Mononuclear cell (primary cell): ENCODE measurements around the gene CCDC142. TPM values are rescaled to one million over a fixed set of nuclear protein-coding genes. Genes with fewer than 3 reads are reported as not detected.
A peak's percentile ranks its signal among the peaks of the same experiment; 100 is the strongest.
"Not testable (repeated sequence)": the region's sequence is repeated elsewhere in the genome, so short reads cannot be mapped to it uniquely, and the experiment has no call there.

Source experiments
- H3K27me3 ChIP-seq: 2 replicates; pipeline ENCODE4 v1.6.0; 2011; ENCODE audit warnings: low read length, control low read depth; ENCODE audit not compliant: insufficient read depth
- H3K4me1 ChIP-seq: 2 replicates; pipeline ENCODE4 v1.5.1; 2011; ENCODE audit warnings: mild to moderate bottlenecking, low read length, control low read depth; ENCODE audit not compliant: insufficient read depth
- H3K4me3 ChIP-seq: 2 replicates; pipeline ENCODE4 v1.5.1; 2011; ENCODE audit warnings: mild to moderate bottlenecking, low read length, moderate library complexity
- H3K9me3 ChIP-seq: 2 replicates; pipeline ENCODE4 v1.5.1; 2011; ENCODE audit warnings: low read depth, mild to moderate bottlenecking, control low read depth, low read length
- total RNA-seq: library from RNA; depleted of rRNA; stranded (reverse); fragments of >200 nt; gene quantifications from one replicate; pipeline ENCODE4 v1.2.3, GENCODE V29; 2012

CCDC142 gene
- total RNA-seq, 1 donor, result 8.3 TPM

DNA sequence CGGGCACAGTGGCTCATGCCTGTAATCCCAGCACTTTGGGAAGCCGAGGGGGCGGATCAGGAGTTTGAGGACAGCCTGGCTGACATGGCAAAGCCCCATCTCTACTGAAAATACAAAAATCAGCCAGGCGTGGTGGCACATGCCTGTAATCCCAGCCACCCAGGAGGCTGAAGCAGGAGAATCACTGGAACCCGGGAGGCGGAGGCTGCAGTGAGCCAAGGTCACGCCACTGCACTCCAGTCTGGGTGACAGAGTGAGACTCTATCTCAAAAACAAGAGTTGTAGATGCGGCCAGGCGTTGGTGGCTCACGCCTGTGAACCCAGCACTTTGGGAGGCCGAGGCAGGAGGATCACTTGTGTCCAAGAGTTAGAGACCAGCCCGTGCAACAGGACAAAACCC, 12.1 kb downstream of the CCDC142 start:
- H3K27me3 ChIP-seq, H3K9me3 ChIP-seq, H3K4me3 ChIP-seq: not testable (repeated sequence)
- H3K4me1 ChIP-seq, result peaks cover 29% of the 10 kb centered on the region

DNA sequence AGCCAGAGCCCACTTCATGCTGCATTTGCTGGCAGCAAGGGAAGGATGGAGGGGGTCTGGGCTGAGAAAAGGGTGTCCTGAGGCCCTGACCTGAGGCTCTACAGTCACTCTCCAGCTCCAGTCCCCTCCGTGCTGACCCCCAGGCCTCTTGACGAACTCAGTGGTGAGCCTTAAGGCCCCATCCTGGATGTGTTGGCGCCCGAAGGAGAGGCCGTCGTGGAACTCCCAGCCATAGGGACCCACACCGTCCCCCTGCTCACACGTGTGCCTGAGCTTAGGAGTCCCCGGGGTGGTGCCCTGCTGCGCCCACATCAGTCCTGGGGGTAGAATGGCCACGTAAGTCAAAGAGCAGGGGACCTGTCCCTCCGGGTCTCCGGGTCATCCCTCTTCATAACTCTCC, 18.4 kb downstream of the CCDC142 start:
- Histone ChIP-seq H3K9me3 (no peaks in the 10 kb centered on the region), H3K4me1 (peaks cover 20% of the 10 kb centered on the region), H3K27me3 (no peaks in the 10 kb centered on the region), H3K4me3 (peak overlapping the region; percentile 71)

DNA sequence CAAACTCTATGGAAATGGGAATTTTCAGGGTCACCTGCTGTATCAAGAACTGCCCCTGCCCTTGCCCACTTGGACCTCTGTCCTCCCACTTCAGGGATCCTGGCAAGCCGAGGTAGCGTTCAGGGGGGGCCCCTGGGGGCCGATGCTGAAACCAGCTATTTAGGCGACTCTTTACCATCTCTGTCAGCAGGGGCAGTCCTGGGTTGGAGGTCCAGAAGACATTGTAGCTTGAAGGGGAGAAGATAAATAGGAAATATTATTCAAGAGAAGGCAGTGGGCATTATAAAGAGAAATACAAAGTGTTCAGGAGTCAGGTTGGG, 20.1 kb downstream of the CCDC142 start:
- Histone ChIP-seq H3K4me3 (no peak overlapping the region), H3K27me3 (no peaks in the 10 kb centered on the region), H3K4me1 (peaks cover 29% of the 10 kb centered on the region), H3K9me3 (no peaks in the 10 kb centered on the region)

DNA sequence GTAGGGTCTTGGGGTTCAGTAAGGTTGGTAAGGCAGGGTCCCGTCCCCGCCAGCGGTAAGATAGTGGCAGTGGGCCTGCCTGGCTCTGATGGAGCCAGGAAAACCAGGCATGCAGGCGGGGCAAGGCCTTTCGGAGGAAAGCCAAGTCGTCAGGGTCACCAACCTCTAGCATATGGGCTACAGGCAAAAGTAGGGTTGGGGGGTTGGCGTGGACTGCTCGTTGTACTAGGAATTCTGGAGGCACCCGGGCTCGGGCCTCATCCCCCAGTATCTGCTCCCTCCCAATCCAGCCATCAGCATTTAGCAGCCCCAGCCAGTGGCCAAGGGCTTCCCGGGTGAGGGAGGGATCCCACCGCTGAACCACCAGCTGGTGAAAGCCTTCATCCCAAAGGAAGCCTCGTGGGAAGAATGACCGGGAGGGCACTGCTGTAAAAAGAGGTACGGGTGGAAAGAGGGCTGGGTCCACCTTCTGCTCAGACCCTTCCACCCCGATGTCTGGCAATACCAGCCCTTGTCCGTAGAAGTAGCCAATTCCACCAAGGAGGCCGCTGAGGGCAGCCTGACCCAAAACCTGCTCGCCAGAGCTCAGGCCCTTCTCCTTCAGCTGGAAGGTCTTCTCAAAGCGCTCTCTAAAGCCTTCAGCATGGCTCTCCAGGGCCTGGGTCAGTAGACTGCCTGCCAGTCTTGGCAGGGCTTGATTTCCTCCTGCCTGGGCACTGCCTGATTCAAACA, 20.6 kb downstream of the CCDC142 start:
- Histone ChIP-seq H3K27me3 (no peaks in the 10 kb centered on the region), H3K4me1 (peaks cover 29% of the 10 kb centered on the region), H3K9me3 (no peaks in the 10 kb centered on the region), H3K4me3 (no peak overlapping the region)

DNA sequence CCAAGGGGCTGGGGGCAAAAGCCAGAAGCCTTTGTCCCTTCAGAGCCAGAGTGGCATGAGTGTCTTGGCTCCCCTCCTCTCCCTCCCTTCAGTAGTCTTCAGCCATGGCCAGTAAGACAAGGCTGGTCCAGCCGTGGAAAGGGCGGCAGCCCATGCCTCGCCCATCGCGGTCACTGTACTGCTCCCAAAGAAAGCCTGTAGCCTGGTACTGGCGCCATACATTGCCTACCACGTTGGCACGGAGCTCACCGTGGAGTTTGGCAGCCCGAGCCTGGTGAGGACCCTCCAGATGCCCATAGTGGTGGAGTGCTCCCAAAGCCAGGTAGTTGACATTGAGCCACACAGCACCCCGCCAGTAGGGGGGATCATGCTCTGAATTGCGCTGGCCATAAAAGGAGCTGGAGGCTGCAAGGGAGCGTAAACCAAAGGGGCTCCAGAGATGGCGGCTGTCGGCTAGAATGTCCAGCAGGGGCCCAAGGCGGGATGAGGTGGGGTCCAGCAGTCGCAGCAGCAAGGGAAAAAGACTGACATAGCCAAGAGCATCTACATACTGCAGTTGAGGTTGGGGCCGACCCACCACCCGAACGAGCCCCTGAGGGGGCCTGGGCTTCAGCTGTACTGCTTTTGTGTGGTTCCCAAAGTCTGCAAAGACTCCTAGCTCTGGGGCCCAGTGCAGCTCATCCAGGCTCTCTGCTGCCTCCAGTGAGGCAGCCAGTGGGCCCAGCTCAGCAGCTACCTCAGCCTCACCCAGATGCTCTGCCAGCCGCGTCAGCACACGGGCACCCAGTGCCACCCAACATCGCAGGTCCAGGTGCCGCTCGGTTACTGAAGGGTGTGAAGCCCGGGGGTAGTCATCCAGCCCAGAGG, 21.4 kb downstream of the CCDC142 start:
- Histone ChIP-seq H3K27me3 (no peaks in the 10 kb centered on the region), H3K9me3 (no peaks in the 10 kb centered on the region), H3K4me3 (no peak overlapping the region)

DNA sequence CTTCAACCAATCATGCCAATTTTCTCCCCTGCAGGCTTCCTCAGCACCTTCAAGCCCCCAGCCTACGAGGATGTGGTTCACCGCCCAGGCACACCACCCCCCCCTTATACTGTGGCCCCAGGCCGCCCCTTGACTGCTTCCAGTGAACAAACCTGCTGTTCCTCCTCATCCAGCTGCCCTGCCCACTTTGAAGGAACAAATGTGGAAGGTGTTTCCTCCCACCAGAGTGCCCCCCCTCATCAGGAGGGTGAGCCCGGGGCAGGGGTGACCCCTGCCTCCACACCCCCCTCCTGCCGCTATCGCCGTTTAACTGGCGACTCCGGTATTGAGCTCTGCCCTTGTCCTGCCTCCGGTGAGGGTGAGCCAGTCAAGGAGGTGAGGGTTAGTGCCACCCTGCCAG, 22.6 kb downstream of the CCDC142 start:
- H3K4me3 ChIP-seq, H3K27me3 ChIP-seq, H3K9me3 ChIP-seq: not testable (repeated sequence)
- H3K4me1 ChIP-seq, result peaks cover 43% of the 10 kb centered on the region

More for the DNA sequence above, 21.4 kb downstream of the CCDC142 start:
- peaks cover 37% of the 10 kb centered on the region for H3K4me1 ChIP-seq

DNA sequence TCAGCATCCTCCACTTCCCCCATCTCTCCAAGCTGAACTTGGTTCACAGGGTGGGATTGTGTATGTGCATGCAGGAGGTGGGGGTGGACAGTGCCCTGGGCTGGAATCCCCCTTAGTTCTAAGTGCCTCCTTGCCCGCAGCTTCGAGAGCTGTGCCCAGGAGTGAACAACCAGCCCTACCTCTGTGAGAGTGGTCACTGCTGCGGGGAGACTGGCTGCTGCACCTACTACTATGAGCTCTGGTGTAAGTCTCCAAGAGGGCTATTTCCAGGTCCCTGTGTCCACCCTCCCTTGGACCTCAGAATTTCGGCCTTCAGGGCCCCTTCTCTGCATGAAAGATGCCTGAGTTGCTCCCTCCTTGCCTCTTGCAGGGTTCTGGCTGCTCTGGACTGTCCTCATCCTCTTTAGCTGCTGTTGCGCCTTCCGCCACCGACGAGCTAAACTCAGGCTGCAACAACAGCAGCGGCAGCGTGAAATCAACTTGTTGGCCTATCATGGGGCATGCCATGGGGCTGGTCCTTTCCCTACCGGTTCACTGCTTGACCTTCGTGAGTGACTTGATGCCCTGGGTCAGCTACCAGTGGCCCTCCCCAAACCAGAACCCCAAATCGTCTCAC, 23.2 kb downstream of the CCDC142 start:
- H3K4me3 ChIP-seq, result not testable (repeated sequence)

DNA sequence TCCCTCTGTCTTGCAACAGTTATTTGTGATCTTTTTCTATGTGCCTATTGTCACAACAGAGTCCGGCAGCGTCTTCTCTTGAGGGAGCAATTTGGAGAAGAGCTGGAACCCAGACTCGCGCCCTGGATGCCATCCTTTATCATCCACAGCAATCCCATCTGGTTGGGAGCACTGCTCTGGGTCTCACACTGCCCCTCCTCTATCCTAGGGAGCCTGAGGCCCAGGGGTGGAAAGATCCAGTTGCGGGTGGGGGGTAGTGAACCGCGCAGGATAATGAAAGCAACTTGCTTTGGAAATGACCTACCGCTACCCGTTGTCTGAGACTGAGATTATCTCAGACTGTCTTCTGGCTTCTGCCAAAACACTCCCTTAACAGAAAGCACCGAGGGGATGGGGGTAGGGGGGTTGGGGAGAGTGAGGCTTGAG, 23.8 kb downstream of the CCDC142 start:
- peak overlapping the region; percentile 75 for H3K4me3 ChIP-seq
- no peaks in the 10 kb centered on the region for H3K9me3 ChIP-seq
- peaks cover 42% of the 10 kb centered on the region for H3K4me1 ChIP-seq
- no peaks in the 10 kb centered on the region for H3K27me3 ChIP-seq

More for the DNA sequence above, 23.2 kb downstream of the CCDC142 start:
- not testable (repeated sequence) for H3K27me3 ChIP-seq, H3K9me3 ChIP-seq
- H3K4me1 ChIP-seq, result peaks cover 44% of the 10 kb centered on the region

DNA sequence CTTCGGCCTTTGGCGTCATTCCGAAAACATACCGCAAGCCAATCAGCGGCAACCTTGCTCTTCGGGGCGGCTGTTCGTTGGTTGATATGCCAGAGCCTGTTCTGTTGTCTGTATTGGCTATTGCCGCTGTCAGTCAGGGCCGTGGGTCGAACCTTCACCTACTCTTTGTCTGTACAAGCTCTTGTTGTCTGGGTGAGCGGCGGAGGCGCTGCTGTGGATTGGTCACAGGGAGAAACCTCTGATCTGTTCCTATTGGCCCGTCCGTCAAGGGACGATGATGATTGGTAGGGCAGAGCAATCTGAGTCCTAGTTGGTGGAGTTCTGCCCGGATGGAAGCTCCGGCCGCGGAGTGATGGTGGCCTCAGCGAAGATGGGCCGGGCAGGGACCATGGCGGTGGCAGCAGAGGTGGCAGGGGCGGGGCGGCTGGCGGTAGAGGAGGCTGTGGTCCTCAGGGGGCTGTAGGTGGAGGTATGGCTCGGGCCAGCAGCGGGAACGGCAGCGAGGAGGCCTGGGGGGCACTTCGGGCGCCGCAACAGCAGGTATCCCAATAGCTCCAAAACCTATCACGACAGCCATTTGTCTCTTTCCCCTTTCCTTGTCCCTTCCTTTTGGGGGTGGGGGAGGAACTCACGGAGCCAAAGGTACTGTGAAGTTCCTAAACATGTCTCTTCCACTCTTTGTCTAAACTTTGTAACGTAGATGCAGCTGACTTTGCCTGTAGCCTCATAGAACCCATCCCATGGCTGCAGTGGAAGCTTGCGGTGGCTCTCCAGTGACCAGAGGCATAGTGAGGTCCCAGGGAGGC, 24.5 kb downstream of the CCDC142 start, which contains the start of gene WBP1:
TSS of gene WBP1 (plus strand) at position 307 of the 806 bp plus-strand sequence. CDS start at position 472, 165 bp downstream.
- Histone ChIP-seq H3K27me3 (no peaks in the 10 kb centered on the region), H3K9me3 (no peaks in the 10 kb centered on the region), H3K4me3 (peak within 1 kb of the TSS; percentile 75), H3K4me1 (peaks cover 41% of the 10 kb centered on the region)

DNA sequence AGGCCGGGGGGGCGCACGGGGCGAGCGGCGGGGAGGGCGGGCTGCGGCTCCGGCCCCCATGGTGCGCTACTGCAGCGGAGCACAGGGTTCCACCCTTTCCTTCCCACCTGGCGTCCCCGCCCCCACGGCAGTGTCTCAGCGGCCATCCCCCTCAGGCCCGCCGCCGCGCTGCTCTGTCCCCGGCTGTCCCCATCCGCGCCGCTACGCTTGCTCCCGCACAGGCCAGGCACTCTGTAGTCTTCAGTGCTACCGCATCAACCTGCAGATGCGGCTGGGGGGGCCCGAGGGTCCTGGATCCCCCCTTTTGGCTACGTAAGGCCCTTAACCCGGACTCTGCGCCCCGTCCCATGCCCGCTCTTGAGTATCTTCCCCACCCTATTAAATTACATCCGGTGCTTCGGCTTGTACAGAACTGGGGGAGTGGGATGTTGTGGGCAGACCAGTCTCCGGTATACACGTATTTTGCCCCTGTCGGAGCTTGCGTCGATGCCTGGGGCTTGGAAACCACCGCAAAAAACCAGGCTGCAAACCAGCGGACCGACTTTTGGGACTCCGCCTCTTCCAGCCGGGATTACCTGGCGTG, 25.2 kb downstream of the CCDC142 start:
- Histone ChIP-seq H3K27me3 (no peaks in the 10 kb centered on the region), H3K4me3 (peak overlapping the region; percentile 75), H3K4me1 (peaks cover 48% of the 10 kb centered on the region), H3K9me3 (no peaks in the 10 kb centered on the region)

DNA sequence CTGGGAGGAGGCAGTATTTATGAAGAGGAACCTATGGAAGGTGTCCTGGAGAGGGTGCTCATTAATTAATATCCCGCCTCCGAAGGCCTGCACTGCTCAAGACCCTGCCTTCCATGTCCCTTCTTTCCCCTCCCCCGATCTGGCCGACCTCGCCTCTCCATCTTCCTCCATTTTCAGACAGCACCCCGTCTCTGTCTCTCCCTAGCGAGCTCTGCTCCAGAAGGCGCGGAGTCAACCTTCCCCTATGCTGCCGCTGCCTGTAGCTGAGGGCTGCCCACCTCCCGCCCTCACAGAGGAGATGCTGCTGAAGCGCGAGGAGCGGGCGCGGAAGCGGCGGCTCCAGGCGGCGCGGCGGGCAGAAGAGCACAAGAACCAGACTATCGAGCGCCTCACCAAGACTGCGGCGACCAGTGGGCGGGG, 25.7 kb downstream of the CCDC142 start:
- no peaks in the 10 kb centered on the region for H3K27me3 ChIP-seq
- H3K9me3 ChIP-seq, result no peaks in the 10 kb centered on the region
- peak overlapping the region; percentile 75 for H3K4me3 ChIP-seq
- H3K4me1 ChIP-seq, result peaks cover 52% of the 10 kb centered on the region

DNA sequence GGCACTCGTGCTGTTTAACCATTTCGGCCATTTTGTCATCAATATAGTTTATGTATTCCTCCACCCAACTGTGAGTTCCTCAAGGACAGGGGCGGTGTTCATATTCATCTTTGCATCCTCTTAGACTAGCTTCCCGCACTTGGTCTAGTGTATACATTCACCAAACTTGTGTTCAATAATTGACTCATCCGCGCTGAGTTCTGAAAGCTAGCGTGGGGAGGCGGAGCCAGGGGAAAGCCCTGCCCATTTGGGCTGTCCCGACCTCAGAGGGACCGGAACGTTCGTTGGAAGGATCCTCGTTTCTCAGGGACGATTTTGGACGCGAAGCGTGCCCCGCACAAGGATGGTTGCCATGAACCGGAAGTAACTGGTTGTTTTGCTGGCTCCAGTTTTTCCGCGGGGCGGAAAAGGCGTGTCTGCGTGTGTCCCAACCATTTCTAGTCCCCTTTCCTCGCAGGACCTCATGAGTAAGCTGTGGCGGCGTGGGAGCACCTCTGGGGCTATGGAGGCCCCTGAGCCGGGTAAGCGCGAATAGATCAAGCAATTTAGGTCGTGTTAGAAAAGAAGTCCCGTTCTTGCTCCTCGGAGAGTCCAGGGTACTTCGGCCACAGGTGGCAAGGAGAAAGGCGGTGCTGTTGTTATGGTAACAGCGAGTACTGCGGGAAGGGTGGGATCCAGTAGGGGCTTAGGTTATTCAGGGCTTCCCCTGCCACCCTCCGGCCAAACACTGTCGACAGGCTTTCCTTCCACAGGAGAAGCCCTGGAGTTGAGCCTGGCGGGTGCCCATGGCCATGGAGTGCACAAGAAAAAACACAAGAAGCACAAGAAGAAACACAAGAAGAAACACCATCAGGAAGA, 27.9 kb downstream of the CCDC142 start, which contains the start of gene INO80B:
TSS of gene INO80B (plus strand) at position 434 of the 858 bp plus-strand sequence. CDS start at position 464, 30 bp downstream.
- H3K4me1 ChIP-seq, result peaks cover 54% of the 10 kb centered on the region

DNA sequence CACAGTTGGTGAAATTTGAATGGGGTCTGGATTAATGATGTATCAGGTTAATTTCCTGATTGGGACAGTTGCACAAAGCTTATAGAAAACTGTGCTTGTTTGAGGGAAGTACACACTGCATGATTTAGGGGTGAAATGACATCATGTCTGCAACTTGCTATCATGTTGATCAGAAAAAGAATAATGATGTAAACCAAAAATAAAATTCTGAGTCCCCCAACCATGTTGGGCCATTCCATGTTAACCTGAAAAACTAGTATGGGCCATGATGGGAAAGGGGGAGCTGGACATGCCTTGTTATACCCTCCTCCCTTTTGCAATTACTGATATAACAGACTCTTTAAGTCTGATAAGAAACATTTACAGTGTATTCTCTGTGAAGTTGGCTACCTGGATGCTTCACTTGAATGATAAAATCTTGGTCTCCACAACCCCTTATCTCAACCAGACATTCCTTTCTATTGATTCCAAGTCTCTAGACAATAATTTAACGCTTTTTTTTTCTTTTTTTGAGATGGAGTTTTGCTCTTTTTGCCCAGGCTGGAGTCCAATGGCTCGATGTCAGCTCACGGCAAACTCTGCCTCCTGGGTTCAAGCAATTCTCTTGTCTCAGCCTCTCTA, 32.1 kb downstream of the CCDC142 start:
- no peak overlapping the region for H3K4me3 ChIP-seq
- no peaks in the 10 kb centered on the region for H3K9me3 ChIP-seq
- peaks cover 26% of the 10 kb centered on the region for H3K4me1 ChIP-seq
- H3K27me3 ChIP-seq, result no peaks in the 10 kb centered on the region

More for the DNA sequence above, 27.9 kb downstream of the CCDC142 start, which contains the start of gene INO80B:
- H3K4me3 ChIP-seq, result peak within 1 kb of the TSS; percentile 55
- no peaks in the 10 kb centered on the region for H3K27me3 ChIP-seq
- no peaks in the 10 kb centered on the region for H3K9me3 ChIP-seq
